HG03175 (cell line): ENCODE data around the gene MMP7.

Experiments used
- ATAC-seq: cut with Tn5 transposase; IDR thresholded peaks from one replicate; pipeline ENCODE4 v1.9.1; 2021; ENCODE audit warnings: mild to moderate bottlenecking, moderate library complexity; ENCODE audit not compliant: unreplicated experiment

MMP7 gene, protein sequence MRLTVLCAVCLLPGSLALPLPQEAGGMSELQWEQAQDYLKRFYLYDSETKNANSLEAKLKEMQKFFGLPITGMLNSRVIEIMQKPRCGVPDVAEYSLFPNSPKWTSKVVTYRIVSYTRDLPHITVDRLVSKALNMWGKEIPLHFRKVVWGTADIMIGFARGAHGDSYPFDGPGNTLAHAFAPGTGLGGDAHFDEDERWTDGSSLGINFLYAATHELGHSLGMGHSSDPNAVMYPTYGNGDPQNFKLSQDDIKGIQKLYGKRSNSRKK

DNA sequence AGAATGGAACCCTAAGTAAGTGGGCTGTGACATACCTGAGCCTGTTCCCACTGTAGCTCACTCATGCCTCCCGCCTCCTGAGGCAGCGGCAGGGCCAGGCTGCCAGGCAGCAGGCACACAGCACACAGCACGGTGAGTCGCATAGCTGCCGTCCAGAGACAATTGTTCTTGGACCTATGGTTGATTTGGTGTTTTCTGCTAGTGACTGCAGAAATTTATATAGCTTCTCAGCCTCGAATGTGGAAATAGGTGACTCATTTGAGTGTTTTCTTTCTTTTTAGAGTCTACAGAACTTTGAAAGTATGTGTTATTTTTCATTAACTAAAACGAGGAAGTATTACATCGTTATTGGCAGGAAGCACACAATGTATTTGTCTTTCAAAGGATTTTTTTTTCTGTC, at the start of gene MMP7:
MMP7 (minus strand) TSS at position 190 of the 400 bp plus-strand sequence; CDS start at position 143, 47 bp downstream.
- ATAC-seq: peak; percentile 44

DNA sequence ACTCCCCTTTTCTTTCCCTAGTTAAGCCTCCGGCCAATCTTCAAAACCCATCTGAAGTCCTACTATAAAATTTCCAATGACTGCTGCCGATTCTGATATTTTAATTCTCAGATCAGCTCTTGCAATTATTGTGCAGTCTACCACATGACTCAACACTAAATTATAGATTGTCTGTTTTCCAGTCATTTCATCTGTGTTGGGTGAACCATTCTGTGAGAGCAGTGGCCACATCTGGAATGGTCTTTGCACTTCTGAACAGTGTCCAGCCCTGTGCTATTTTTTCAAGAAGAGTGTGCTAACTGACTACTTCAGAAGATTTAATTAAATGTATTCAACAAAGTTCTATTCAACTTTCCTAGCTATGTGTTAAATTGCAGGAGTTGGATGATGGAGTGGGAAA, 47.2 kb upstream of the MMP7 start:
- no peak for ATAC-seq

DNA sequence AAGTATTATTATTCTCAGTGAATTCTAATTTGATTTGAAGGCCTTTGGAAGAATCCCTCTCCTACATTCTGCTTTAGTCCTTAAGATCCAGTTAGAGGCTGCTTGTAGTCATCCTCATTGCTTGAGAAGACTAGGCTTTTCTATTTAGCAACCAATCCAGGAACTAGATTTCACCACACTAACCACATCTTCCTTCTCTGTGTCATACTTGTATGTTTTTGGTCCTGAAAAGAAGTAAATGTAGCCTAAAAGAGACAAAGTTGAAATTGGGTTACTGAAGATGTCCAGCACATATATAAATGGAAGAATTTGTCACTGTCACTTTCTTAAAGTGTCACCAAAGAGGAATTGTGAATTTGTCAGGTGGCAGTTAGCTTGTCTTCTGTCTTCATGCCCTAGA, 46.6 kb upstream of the MMP7 start:
- ATAC-seq: peak; percentile 40

DNA sequence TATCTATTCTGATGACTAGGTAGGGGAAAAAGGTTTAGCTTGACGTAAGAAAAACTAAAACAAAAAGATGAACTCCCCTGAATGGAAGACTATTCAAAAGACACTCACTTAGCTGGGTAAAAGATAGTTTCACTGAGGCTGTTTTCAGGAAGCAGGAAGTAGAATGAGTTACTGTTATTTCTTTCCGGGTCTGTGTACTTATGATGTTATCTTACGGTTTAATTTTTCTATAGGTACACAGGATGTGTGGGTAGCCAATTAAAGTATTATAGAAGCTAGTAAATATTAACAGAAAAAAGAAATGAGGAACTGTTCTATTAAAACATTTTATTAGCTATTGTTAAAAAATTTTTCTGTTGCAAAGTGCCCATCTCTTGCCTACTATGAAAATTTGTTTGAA, 45.8 kb upstream of the MMP7 start:
- ATAC-seq: no peak

DNA sequence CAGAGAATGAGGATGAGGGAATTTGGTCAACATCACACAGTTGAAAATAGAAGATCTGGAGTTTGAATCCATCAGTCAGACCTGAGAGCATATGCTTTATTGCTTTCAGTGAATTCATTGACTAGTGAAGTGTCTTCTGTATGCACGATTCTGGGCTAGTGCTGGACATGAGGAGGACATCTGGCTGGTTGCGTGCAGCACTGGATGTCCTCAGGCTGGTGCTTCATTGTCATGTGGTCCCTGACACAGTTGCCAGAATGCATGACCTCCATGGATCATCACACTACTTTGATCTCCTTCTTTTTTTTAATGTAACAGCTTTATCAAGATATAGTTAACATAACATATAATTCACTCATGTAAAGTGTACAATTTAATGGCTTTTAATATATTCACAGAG, 44.5 kb upstream of the MMP7 start:
- no peak for ATAC-seq

DNA sequence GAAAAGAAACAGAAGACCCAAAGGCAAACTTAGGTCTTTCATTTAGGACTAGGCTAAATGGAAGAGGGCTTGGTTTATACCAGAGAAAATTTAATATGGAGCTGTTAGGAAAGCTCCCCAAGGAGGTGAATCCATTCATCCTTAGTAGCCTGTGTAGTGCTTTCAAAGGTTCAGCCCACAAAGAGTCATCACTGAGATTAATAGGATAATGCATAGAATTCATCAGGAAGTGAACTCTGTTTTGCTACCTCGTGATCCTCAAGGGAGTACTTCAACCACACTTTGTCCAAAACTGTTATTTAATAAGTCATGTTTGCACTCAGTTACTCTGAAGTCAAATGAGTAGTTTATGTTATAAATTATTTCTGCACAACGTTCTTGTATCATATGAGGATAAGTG, 43.3 kb upstream of the MMP7 start:
- ATAC-seq: no peak

DNA sequence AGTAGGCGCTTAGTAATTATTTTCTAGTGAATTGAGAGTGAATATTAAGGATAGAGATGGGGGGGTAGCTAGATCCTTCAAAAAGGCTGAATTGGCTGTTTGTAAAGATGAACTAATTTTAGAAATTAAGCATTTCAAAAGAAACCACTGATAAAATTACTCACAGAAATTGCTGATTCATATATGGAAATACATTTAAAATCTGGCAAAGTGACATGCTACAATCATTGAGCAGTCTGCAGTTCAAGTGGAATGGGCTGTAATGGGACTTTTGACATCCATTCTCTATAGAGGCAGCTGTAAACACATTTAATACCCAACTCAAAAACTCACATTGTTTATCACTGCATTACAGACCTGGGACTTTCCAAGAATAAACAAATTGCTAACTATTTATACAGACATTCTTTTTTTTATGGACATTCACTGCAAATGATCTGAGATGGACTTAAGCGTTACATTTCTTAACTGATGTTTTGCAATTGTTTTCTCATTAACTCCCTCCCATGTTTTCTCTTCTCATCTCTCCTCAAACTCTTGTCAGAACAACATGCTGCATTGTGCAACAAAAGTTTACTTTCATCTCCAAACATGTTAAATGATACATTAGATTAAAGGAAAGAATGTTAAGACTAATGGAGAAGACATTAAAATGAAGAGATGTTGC, 42.1 kb upstream of the MMP7 start:
- ATAC-seq: no peak

DNA sequence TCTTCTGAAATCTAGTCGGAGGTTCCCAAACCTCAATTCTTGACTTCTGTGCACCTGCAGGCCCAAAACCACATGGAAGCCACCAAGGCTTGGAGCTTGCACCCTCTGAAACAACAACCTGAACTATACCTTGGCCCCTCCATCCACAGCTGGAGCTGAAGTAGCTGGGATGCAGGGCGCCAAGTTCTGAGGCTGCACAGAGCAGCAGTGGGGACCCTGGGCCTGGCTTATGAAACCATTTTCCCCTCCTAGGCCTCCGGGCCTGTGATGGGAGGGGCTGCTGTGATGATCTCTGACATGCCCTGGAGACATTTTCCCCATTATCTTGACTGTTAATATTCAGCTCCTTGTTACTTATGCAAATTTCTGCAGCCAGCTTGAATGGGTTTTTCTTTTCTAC, 38.3 kb upstream of the MMP7 start:
- ATAC-seq: no peak

DNA sequence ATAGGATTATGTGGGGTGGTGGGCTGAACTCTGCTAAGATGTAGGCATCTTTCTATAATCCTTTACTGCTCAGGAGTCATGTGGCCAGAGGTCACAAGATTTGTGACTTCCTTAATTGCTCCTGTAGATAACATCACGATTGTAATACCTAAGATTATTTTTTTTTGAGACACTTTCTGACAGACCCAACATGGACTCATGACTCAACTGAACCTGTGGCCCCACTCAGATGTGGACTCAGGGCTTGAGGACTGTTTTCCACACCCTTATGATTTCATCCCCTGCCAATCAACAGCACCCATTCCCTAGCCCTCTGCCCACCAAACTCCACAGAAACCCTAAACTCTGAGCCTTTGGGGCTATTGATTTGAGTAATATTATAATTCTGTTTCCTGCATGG, 35.6 kb upstream of the MMP7 start:
- ATAC-seq: no peak

DNA sequence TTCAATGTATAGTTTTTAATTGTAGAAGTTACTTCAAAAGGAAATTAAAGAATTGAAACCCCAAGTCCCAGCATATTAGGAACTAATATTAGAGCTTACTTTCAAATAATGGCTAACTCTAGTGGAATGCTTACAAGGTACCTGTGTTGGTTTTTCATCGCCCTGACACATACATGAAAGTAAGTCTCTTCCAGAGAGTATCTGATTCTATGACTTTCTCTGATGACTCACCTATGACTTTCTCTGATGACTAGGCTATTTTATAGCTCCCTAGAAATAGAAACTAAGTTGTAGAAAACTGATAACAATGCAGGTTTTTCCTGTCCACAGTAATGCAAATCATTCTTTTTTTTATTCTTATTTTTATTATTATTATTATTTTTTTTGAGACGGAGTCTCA, 33.6 kb upstream of the MMP7 start:
- peak; percentile 71 for ATAC-seq

DNA sequence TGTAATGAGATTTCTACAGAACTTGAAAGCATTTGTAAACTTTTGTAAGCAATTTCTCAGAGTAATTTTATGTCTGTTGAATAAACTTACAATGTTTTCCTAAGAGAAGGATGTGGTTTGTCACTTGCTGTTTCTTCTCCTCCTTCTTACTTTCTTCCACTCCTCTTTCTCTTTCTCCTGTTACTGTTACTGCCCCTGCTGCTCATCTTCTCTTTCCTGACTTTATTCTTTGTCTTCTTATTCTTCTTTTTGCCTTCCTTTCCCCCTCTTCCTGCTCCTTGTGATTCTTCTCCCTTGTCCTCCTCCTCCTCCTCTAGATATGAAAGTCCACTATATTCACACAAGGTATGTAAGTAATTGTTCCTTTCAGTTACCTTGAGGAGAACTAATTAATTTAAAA, 31.1 kb upstream of the MMP7 start:
- ATAC-seq: no peak

DNA sequence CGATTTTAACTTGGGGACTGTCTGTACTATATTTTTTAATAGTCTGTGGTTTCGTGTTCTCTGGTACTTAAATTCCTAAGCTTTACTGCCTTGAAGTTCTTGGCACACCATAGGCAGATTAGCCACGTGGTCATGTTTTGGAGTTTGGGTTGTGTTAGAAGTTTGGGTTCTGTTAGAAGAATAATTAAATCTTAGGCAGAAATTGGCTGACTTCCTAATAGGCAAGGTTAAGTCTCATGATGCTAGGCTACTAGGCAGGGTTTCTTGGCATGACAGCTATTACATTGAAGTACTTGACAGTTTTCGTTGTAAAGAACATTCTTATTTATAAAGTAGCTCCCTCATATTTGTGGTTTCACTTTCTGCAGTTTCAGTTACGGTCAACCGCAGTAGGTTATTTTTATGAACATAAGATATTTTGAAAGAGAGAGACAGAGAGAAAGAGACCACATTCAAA, 30.0 kb upstream of the MMP7 start:
- peak; percentile 77 for ATAC-seq

DNA sequence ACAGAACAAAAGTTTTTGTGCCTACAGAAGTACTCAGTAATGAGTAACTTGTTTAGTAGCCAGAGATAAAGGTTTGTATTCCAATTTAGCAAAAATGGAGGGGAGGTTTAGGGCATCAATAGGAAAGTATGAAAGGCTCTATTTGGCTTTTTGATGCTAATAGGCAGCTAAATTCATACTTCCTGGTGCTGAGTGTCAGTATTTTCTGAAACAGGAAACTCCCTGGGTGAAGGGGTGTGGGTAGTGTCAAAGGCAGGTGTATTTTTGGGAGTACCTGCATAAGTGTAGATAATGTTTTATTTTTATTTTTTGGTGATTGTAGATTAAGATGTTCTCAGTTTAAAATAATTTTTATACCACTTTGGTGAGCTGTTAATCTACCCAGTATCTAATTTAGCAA, 29.3 kb upstream of the MMP7 start:
- ATAC-seq: peak; percentile 40

DNA sequence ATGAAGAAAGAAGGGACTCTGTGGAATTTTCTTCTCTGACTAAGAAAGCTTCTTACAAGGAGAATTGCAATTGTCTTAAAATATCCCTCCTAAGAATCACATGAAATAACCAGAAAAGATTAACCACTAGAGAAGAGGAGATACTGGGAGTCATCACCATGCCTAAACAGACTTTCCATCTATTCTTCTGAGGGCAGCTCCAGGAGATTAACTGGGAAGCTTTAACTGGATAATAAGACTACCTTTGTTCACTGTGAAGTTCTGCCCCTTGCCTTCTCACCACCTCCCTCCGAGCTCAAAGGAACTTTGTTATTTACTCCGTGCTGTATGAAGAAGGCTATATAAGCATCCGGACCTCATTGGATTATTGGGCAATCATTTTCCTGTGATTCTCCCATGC, 24.5 kb upstream of the MMP7 start:
- ATAC-seq: no peak

DNA sequence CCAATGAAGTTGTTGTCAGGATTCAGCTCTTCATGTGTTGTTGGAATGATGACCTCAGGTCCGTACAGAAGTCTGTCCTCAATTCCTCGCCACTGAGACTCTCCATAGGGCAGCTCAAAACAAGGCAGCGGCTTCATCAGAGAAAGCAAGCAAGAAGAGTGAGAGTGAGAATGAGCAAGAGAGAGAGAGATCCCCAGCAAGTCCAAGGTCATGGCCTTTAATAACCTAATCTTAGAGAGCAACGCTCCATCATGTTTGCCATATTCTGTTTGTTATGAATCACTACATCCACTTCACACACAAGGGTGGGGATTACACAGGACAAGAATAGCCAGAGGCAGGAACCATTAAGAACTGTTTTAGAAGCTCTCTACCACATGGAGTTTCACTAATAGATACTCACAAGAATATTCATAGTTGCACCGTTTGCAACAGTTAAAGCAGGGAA, 23.3 kb upstream of the MMP7 start:
- peak; percentile 86 for ATAC-seq

DNA sequence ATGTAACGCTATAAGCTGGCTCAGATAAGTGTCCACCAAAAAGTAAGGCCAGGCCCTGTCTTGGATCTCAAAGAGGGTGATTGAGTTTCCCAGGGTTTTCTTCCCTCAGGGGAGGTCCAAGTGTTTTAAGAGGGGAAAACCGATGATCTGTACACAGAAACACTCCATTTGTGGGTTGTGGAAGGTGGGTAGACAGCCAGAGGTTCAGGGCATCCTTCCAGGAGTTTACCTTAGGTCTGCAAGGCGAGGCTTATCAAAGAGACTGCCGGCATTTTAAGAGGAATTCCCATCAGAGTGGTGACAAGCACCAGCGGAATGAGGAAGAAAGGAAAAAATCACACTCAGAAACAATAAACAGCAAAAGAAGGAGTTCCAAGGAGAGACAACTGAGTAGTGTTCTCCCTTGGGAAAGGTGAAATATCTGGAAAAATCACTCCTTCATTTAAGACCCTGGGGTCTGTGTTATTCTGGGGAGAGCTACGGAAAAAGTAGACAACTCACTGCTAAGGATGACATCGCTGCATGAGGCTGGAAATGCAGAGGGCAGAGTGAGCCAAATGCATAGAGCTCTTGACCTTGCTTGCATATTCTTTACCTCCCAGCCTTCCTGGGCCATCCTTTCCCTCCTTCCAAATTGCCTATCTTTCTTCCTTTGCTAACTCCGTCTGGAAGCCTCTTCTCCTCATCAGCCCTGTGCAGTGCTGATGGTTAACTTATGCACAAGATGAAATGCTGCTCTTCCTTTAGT, 22.1 kb upstream of the MMP7 start:
- no peak for ATAC-seq

DNA sequence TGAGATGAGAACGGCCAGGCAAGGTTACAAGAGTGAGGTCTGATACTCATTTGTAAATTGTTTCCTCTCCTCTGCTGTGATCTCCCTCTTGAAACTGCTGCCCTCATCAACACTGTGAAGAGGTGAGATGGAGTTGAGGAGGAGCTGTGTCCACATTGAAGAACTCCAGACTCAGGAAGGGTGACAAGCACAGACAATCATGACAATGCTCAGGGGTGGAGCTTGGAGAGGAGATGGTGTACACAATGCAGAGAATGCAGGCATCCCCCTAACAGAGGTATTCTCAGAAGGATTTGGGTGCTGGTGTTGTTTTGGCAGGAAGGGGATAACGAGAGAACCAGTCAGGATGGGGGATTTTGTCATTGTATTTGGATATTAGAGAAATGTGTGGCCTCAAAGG, 21.5 kb upstream of the MMP7 start:
- ATAC-seq: no peak

DNA sequence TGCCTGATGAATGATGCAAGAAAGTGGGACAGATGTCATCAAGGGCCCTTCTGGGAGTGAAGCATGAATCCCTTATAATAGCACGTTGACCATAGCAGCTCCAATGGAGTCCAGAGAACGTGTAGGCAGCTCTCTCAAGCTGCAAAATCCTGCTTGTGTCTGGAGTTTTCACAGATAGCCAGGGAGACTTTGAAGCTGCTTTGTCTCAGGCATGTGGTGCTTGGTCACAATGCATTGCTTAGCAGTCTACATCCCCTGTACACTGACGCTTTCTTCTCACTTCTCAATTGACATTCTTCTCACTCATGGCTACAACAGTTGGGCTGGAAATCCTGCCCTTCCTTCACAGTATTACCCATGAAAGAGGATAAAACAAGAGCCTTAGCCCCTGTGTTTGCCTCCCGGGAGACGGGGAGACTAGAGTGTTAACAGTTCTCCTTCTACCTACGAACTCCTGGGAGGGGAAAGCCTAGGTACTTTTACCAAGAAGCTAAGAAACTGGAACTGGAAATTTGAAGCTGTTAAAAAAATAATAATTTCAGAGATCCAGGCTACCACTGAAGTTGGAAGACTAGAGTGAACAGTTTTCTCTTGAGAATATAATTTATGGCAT, 20.7 kb upstream of the MMP7 start:
- no peak for ATAC-seq

DNA sequence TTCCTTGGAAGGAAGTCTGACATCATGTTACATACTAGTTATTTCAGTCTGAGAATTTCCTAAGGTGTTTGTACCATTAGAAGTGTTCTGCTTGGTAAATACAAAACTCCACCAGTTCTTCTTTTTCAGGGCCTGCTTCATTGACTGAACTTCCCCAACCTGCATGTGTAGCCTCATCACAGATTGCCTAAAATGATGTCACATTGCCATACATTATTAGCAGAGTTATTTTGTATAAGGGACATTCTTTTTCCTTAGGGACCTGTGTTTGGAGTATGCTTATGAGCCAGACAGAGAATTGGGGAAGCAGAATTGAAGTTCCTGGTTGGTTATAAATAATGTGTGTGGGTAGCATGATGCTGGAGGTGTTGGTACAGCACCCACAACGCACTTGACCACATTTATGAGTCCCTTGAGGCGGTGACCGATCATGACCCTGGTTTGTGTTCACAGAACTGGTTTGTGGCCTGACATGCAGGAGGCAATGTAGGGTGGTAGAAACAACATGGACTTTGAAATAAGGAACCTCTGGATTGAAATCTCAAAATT, 16.4 kb upstream of the MMP7 start:
- peak; percentile 90 for ATAC-seq

DNA sequence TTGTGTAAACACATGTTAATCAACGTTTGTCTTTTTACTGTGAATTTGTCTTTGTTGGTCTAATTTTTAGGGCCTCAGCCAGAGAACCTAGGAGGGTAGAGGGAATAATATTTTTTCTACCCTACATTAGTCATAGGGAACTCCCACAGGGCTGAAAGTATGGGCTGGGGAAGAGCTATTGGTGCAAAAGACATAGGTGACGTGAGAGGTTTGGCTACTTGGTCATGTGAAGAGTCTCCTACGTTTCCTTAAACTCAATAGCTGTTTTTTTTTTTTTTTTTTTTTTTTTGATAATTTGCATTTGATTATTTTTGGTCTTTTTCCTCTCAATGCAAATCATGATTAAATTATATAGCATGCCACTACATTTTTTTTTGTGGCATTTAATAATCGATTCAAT, 15.9 kb upstream of the MMP7 start:
- ATAC-seq: peak; percentile 51

DNA sequence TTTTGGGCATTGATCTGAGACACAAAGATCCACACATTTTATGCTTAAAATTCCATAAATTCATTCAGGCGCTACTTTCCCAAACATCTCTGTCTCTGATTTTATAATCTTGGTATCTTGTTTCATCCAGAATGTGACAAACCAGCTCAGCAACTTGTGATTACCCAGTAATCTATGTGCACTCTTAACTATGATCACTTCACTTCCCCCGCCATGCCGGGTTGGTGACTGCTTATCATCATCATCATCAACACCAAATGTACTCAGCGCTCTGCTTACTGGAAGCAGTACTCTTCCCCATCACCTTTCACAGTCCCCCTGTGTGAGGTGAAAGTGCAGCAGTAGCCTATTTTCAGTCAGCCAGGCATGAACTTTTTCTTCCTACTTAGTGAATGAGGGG, 15.2 kb upstream of the MMP7 start:
- no peak for ATAC-seq
